Breast epithelium (tissue), 3 donors: Measurements from ENCODE around the gene DYSF.

Experiments used
- CTCF ChIP-seq, 3 donors: fragments of 450-650 bp; IDR thresholded peaks; one replicate each; pipeline ENCODE4 v1.5.1; 2016 to 2017; ENCODE audit warnings: antibody characterized with exemption in 3 of 3, mild to moderate bottlenecking in 3 of 3, moderate library complexity in 3 of 3
- POLR2A ChIP-seq: fragments of 450-650 bp; IDR thresholded peaks from one replicate; pipeline ENCODE4 v1.6.1; 2016; ENCODE audit warnings: antibody characterized with exemption, mild to moderate bottlenecking, moderate library complexity

GRCh38 chr2:71658771-71659170 lies 205.4 kb downstream of the DYSF start:
- TF ChIP-seq CTCF (IDR thresholded peaks at IDR 0.05) = no peak
- TF ChIP-seq POLR2A = no peak
